Stimulated activated CD8-positive, alpha-beta memory T cell treated with anti-CD3 and anti-CD28 coated beads, Interleukin-7, amount 100 ng/mL, for 24 hours (primary cell): ENCODE results near the gene SH3BP5.

Experiments used
- DNase-seq: peaks from one replicate; pipeline ENCODE4 v3.0.0-alpha.2; 2020; ENCODE audit warnings: low read depth

Gene SH3BP5

DNA sequence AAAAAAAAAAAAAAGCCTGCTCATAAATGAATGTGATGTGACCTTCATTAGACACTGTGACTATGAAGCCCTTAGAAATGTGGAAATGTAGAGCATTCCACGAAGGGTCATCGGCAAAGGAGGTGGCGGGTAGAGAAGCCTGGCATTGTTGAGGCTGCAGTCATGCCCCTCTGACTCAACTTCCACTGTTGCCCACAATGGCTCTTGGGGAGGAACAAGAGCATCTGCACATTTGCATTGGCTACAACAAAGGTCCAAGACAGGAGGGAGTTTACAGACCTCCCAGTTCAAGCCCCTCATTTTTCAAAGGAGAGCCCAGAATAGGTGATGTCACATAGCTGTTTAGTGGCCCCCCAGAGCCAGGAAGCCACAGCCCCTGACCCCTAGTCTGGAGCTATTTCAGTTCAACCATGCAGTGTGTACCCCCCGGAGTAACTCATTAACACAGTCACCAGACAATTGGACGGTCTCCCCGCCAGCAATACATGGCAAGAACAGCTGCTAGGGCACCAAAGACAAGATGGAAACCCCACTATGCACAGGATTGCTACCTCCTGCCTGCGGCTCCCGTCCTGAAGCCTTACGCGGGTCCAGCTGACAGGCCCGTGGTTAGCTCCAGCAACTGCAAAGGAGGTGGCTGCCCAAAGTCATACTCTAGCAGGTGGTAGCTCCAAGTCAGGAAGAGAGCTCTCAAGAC is 56.2 kb downstream of the SH3BP5 start:
- DNase-seq, result no peak

DNA sequence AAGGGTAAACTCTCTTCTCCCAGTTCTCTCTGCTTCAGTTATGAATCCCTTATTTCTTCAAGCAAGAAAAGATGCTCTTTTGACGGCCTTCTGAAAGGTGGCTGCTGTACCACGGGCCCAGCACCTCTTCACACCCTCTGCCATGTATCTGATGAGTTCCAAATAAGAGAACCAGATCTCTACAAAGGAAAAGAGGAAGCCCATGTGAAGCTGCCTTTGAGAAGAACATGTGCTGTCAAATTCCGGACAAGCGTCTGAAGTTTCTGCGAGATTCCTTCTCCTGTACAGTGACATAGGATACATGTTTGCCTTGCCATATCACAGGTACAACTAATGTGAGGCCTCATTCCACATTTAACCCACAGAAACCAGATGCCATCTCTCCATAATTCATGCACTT is 59.2 kb downstream of the SH3BP5 start:
- no peak for DNase-seq

DNA sequence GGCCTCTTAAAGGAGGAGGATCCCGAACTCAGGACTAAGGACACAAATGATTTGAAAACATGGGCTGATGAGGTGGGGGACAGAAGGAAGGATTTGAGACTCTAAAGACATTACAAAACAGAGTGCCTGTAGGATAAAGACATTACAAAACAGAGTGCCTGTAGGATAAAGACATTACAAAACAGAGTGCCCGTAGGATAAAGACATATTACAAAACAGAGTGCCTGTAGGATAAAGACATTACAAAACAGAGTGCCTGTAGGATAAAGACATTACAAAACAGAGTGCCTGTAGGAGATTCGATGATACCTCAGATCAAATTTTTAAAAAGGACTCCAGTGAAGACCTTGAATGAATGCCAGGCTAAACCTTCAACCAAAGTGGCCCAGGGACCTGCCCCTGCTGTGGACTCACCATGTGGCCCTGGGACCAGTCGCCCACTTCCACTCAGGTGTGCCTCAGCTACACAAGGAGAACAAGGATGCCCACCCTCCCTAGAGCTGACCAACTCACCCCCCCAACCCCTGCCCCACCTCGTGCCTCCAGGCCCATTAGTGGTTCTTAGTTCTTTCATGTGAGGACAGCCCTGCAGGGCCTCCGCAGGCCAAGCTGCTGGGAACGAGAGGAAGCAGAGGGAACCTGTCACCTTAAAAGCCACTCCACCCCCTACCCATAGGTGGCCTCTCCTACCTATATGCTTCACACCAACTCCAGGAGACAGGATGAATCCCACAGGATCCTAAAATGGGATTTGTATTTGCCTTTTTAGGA is 59.8 kb downstream of the SH3BP5 start:
- no peak for DNase-seq

DNA sequence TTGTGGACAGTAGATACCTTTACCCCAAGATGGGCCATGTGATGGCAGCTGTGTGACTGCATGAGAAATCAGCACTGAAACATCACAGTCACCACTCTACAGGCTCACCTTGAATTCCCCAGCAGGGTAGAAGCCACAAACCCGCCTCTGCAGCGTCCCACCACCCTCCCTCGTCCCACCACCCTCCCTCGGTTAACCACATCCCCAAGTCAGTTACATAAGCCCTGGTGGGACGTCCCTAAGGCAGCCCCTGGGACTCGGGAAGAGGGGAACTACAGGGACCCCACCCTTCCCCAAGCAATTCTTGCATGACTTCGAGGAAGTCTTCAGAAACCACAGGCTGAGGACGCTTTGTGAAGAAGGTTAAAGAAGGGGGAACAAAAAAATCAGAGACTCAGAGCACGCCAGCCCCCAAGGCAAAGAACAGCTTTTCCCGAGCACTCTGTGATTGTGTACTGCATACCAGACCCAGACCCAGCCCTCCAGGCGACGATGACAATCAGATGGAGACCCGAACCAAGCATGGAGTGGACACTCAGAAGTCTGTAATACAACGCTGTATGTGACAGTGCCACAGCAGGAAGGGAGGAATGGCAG is 60.5 kb downstream of the SH3BP5 start:
- peak; percentile 51 for DNase-seq

DNA sequence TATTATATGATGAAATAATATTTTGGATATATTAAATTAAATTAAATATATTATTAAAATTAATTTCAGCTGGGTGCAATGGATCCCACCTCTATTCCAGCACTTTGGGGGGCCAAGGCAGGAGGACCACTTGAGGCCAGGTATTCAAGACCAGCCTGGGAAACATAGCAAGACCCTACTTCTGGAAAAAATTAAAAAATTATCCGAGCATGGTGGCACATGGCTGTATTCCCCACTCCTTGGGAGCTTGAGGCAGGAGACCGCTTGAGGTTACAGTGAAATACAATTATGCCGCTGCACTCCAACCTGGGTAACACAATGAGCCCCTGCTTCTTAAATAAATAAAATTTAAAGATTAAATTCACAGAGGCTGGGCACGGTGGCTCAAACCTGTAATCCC is 61.4 kb downstream of the SH3BP5 start:
- DNase-seq, result no peak

DNA sequence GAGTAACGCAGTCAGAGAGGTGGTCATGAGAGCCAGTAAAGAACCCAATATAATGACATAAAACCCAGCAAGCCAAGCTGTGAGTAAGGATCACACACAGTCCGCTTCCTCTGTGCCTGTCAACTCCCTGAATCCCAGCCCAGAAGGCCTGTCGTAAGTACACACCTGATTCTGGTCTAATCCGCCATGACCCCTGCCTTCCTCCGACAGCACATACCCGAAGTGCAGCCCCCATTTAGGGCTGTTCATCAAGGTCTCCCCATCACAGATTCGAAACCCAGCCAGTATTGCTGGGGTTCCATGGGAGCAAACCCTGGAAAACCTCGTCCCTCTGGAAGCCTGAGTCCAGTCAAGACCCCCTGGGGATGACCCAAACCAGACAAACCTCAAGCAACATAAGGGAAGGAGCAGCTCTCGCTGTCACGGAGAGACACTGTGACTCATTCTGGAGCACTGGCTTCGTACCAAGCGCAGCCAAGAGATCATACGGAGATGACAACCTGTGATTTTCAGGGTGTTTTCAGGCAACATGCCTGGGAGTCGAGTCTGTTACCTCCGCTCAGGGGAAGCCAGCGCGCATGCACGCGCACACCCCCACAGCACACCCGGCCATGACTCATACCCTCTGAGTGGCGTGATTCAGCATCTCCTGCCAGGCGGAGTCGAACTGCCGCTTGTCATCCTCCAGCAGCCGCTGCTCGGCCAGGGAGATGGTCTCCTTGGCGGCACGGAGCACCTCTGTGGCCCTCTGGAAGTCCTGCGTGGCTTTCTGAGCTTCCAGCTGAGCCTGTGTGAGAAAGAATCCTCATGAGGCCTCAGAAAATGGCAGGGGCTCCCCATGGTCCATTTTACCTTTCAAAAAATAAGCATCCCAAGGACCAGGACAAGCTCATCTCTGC is 63.0 kb downstream of the SH3BP5 start:
- peak; percentile 63 for DNase-seq

DNA sequence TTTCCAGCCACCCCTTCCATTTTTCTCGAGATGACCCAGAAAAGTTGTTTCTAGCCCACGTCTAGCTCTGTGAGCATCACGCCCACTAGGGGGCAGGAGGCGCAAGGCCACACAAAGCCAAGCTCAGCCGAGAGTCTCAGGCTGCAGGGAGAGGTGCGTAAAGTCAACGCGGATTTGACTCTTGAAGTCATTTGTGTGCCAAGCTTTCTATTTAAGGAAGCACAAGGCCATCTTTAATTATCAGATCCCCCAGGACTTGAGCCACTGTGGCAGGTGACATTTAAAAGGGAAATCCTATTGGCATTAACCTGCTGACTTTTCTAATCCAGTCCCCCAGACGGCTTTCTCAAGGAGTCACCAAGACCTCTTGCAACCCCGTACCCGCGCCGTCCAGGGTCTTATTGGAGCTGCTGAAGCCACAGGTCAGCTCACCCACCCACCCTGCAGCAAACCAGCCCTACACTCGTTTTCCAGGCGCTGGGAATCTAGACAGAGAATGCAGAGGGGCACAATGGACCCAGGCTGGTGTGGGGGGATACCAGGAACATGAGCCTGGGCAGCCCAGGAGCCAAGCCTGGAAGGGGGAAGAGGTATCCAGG is 64.3 kb downstream of the SH3BP5 start:
- peak; percentile 65 for DNase-seq

DNA sequence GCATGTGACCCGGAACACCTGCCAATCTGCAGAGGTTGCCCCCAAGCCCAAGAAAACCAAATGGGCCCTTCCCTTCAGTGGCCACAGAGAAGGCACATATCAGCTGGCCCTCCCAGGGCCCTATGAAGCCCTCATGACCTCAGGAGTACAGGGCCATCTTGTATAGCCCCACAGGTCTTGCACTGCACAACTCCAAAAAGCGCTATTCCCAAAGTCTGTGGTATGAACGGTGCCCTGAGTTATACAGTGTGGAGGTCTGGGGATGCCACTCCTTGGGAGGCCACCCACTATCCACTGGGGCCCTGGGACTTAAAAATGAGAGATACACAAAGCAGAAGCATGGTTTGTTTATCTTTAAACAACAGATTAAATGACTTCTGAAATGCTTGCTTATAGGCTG is 64.9 kb downstream of the SH3BP5 start:
- no peak for DNase-seq

DNA sequence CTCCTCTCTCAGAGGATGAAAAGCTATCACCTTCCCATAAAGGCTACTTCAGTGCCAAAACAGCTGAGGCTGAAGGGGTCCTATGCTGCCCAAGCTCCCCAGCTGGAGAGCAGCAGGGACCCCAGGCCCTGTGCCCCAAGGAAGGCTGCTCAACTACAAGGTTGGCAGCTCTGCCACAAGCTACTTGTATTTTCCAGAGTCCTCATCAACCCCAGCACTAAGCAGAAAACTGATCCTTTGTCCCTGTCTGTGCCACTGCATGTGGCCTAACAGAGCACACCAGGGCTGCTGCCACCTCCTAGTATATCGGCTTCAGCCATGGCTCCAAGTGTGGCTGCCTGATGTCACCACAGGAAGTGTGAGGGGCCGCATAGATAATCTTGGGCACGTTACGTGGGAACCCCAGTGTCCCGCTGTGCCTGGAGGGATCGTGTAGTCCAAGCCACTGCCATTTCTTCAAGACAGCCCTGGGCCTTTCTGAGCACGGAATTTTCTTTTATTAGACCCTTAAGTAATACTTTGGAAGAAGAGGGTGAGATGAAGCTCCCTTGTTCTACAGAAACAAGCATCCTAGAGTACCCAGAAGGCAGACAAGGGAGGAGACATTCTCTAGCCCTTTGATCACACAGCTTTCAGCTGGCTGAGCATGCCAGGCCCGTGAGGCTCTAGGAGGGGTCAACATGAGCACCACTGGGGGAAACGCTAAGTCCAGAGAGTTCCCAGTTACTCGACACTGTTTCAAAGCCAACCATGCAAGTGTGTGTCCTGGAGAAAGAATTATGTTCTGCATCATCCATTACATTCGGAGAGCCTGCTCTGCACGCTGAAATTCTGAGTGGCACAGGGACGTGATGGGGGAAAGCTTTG is 65.6 kb downstream of the SH3BP5 start:
- no peak for DNase-seq

DNA sequence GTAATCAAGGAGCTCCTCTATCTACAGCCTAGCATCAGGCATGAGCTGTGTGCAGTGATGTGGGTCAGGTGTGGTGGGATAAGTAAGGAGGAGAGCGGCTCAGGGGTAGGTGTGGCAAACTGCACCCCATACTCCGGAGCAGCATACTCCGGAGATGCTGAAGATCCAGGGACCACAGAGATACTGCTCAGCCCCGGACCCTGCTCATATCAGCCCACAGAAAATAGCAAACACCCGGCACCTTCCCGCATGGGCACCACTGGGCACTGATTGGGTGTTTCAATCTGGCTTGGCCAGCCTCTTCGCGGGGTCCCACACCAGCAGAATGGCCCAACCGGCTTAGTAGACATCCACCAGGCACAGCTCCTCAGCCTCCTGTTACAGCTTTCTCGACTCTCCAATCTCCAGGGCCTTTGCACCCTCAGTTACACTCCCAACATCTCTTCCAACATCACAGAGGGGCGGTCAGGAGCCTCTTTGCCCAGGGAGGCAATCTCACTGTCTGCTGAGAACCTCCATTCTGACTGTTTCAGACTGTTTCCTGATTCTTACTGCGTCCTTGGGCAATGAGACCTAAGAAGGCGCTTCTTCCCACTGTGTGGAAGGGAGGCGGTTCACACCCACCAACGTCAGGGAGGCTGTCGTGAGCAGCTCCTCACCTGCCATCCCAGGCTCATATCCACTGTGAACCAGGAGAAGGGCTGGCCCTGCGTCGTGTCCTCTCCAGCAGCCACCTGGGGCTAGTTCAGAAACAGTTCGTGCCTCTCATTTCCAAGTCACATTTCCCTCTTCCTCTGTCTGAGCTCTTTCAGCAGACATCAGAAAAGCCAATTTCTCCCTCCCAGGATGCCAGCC is 66.5 kb downstream of the SH3BP5 start:
- no peak for DNase-seq

DNA sequence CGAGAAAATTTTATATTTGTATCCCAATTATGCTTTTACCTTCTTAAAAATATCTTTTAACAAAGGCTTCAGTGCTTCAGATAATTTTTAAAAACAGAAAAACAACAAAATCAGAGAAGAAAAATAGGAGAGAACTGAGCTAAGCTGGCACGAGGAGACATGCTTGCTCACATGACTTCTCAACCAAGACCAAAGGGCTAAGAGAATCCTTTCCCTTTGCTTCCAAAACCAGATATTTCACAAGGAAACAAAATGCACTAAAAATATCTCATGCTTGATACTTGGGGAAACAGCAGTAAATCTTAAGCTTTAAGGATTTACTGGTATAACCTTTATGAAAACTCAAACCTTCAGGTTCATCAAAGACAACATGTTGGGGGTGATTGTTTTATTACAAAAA is 67.9 kb downstream of the SH3BP5 start:
- no peak for DNase-seq

DNA sequence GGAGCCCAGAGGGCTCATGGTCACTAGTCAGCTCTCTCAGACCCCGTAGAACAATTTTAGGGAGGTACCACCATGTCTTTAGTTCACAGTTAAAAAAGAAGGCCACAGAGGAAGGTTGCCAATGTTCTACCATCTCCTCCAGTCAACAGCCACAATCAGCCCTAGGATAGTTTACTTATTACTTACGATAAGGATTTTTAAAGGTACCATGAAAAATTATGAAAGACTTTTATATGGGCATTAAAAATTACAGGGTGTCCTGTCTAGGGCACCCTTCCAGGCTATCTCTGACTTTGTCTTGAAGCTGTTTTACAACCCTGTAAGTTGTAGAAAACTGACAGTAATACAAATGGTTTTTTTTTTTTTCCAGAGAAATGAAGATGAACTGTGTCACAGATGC is 68.5 kb downstream of the SH3BP5 start:
- no peak for DNase-seq

DNA sequence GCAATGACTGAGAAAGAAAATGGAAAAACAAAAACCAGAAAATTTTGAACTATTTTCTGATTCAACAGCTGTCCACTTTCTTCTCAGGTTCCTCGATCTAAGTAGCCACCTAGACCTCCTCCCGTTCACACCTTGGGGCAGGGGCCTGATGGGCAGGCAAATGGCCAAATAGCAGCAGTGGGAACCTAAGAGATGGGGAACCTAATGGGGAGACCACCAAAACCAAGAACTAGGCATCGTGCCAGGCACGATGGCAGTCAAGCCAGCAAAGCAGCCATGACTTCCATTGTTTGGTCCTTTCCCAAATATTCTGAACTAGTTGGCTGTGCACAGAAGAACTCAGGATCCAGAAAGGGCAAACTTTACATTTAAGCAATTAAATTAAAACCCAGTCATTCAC is 69.3 kb downstream of the SH3BP5 start:
- no peak for DNase-seq

DNA sequence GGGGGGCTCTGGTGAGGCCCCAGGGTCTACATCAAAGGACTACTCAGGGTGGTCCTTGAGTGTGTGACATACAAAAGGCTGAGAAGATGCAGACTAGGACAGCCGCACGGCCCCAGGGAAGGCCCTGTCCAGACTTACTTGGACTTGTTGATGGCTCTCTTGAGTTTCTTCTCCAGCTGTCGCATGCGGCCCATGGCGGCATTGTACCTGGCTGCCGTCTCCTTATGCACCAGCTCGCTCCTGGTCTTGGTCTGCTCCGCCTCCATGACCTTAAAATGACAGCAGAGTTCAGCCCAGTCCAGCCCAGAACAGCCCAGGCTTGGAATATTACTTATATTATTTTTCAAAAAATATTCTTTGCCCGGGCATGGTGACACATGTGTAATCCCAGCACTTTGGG is 70.4 kb downstream of the SH3BP5 start:
- DNase-seq, result no peak

DNA sequence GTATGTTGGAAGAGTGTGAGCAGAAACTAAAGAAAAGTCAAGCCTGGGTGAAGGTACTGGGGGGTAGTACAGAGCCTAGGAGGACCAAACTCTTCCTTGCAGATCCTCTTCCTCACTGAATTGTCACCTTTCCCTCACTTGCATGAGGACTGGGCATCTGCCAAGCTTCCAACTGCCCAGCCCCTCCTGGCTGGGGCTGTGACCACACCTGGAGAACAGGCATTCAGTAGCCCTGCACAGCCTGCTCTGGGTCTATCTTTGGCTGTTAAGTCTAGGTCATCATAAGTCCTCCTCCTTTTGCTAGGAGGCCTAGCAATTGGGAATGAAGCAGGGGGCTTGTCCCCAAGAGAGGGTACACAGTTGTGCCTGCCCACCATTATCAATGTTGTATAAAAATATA is 71.1 kb downstream of the SH3BP5 start:
- DNase-seq, result no peak

DNA sequence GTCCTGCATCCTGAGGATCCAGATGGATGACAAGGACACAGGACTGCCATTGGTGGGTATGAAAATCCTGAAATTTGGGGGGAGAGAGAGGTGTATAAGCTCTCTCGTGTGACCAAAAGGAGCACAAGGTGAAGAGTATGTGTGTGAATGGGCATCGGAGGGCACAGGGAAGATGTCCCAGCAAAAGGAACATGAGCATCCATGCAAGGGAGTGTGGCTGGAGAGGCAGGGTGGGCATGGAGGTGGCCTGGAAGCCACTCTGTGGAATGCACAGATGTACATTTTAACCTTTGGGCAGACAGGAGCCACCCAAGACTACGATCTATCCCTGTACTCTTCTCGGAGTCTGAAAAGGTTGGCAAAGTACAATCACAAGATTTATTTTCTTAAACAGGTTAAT is 71.9 kb downstream of the SH3BP5 start:
- no peak for DNase-seq

DNA sequence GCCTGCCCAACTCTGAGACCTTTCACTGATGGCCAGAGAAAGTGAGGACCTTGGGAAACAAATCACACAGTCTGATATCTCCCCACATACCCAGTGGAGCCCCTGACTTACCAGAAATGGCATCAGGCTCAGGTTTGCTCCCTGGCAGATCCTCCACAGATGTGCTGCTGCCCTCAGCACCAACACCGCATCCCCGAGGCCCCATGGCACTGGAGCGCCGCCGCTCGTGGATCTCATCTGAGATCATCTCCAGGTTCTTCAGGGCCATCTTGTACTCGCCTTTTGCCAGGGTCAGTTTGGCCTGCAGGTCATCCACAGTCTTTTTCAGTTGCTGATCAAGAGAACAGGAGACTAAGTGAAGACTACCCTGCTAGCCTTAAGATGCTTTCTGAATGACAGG is 73.7 kb downstream of the SH3BP5 start:
- no peak for DNase-seq

DNA sequence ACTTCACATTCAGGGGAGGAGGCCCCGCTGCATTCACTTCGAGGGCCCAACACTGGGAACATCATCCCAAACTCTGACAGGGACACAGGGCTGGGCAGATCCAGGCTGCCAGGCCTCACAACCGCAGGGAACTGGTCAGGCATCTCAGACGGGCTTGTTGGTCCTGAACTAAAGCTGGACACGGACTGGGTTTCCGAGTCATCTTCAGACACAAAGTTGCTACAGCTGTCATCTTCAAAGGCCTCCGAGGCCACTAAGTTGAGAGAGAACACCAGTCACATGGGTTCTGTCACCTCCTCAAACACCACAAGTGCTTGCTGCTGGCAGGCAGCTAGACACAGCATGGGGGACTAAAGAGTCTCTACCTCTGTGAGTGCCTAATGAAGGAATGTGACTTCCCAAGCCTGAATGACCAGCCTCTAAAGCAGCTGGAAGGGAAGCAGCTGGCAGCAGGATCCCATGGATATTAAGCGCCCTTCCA is 75.5 kb downstream of the SH3BP5 start:
- no peak for DNase-seq

DNA sequence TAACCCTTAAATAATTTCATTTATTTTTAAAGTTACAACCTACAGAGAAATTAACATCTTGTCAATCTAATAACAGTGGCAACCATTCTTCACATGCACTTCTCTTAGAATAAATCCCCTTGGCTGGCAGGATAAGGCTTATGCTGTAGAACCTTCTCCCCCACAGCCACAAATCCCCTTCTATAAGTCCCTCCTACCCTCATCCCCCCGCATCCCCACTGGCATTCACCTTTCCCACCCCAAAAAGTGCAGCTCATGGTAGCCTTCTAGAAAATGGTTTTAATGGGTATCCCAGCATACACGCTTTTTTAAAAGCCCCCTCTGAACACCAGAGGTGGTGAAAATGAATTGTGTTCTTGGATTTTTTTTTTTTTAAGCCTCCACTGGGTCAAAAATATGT is 77.2 kb downstream of the SH3BP5 start:
- DNase-seq, result no peak
